Measurements from ENCODE around the gene DOCK1.

DOCK1 gene

GRCh38 chr10:127179612-127180250 lies 274.5 kb downstream of the DOCK1 start:
- no peak overlapping the region for H3K27ac ChIP-seq
- no peak for TF ChIP-seq CTCF (conservative IDR thresholded peaks at IDR 0.05)

- TF ChIP-seq CTCF (conservative IDR thresholded peaks at IDR 0.05), result no peak
- H3K27ac ChIP-seq, result no peak overlapping the region
These were observed 276.9 kb downstream of the DOCK1 start for GRCh38 chr10:127182161-127182560.

- H3K27ac ChIP-seq, result no peak overlapping the region
These were observed 279.4 kb downstream of the DOCK1 start for GRCh38 chr10:127184582-127184981.

GRCh38 chr10:127186813-127187212 lies 281.6 kb downstream of the DOCK1 start:
- TF ChIP-seq CTCF (conservative IDR thresholded peaks at IDR 0.05), result no peak
- H3K27ac ChIP-seq, result no peak overlapping the region

More at GRCh38 chr10:127184582-127184981, 279.4 kb downstream of the DOCK1 start:
- no peak for TF ChIP-seq CTCF (conservative IDR thresholded peaks at IDR 0.05)

GRCh38 chr10:127189226-127189625 lies 284.0 kb downstream of the DOCK1 start:
- no peak overlapping the region for H3K27ac ChIP-seq
- TF ChIP-seq CTCF (conservative IDR thresholded peaks at IDR 0.05), result no peak

GRCh38 chr10:127190427-127190826 lies 285.2 kb downstream of the DOCK1 start:
- TF ChIP-seq CTCF (conservative IDR thresholded peaks at IDR 0.05), result no peak
- H3K27ac ChIP-seq, result no peak overlapping the region

- no peak overlapping the region for H3K27ac ChIP-seq
- no peak for TF ChIP-seq CTCF (conservative IDR thresholded peaks at IDR 0.05)
These were observed 287.9 kb downstream of the DOCK1 start for GRCh38 chr10:127193125-127193524.

Data from VCaP (cell line).